ENCODE data around the gene LAMA5.

LAMA5 gene

GRCh38 chr20:62317167-62317655 is 49.9 kb downstream of the LAMA5 start:
- DNase-seq (ENCODE audit: low read depth), result no peak

- DNase-seq (ENCODE audit: low read depth), result no peak
These were observed 50.6 kb downstream of the LAMA5 start for GRCh38 chr20:62316331-62317166.

- DNase-seq (ENCODE audit: low read depth), result no peak
These were observed 51.3 kb downstream of the LAMA5 start for GRCh38 chr20:62315773-62316172.

GRCh38 chr20:62314711-62315302 is 52.3 kb downstream of the LAMA5 start:
- no peak for DNase-seq (ENCODE audit: low read depth)

GRCh38 chr20:62314339-62314638 is 52.8 kb downstream of the LAMA5 start:
- no peak for DNase-seq (ENCODE audit: low read depth)

GRCh38 chr20:62313460-62314338 is 53.4 kb downstream of the LAMA5 start:
- DNase-seq (ENCODE audit: low read depth), result no peak

- DNase-seq (ENCODE audit: low read depth), result no peak
These were observed 54.1 kb downstream of the LAMA5 start for GRCh38 chr20:62313021-62313420.

GRCh38 chr20:62312662-62312977 is 54.5 kb downstream of the LAMA5 start:
- DNase-seq (ENCODE audit: low read depth), result no peak

GRCh38 chr20:62311832-62312661 is 55.1 kb downstream of the LAMA5 start:
- DNase-seq (ENCODE audit: low read depth), result no peak

GRCh38 chr20:62311150-62311549 is 56.0 kb downstream of the LAMA5 start:
- no peak for DNase-seq (ENCODE audit: low read depth)

- no peak for DNase-seq (ENCODE audit: low read depth)
These were observed 56.4 kb downstream of the LAMA5 start for GRCh38 chr20:62310757-62311121.

GRCh38 chr20:62309947-62310756 is 57.0 kb downstream of the LAMA5 start:
- no peak for DNase-seq (ENCODE audit: low read depth)

- DNase-seq (ENCODE audit: low read depth), result no peak
These were observed 57.7 kb downstream of the LAMA5 start for GRCh38 chr20:62309198-62309944.

- DNase-seq (ENCODE audit: low read depth), result no peak
These were observed 58.9 kb downstream of the LAMA5 start for GRCh38 chr20:62308102-62308822.

GRCh38 chr20:62307226-62308101 is 59.6 kb downstream of the LAMA5 start:
- no peak for DNase-seq (ENCODE audit: low read depth)

GRCh38 chr20:62306414-62307187 is 60.5 kb downstream of the LAMA5 start:
- DNase-seq (ENCODE audit: low read depth), result no peak

- DNase-seq (ENCODE audit: low read depth), result no peak
These were observed 61.2 kb downstream of the LAMA5 start for GRCh38 chr20:62305765-62306413.

Measured in activated T-helper 1 cell treated with Interleukin-2 at 50 U/mL for 16 hours (primary cell).